H1 (cell line): Measurements from ENCODE around the gene SVEP1. TPM values are rescaled to one million over a fixed set of nuclear protein-coding genes. Genes with fewer than 3 reads are reported as not detected.
A peak's percentile ranks its signal among the peaks of the same experiment; 100 is the strongest.

Experiments
- RAD21 ChIP-seq, 2 experiments: IDR thresholded peaks in 1 of 2; conservative IDR thresholded peaks in 1 of 2; 2 replicates each; pipeline ENCODE4 v1.6.1; 2011; ENCODE audit warnings: low read depth in 2 of 2, low read length in 2 of 2, improper control_type of control experiment in 1 of 2, inconsistent platforms in 1 of 2, mild to moderate bottlenecking in 1 of 2, moderate library complexity in 1 of 2
- polyA plus RNA-seq, 7 experiments: library from polyadenylated mRNA; depleted of rRNA in 3 of 7; stranded (reverse) in 5 of 7; unstranded in 2 of 7; fragments of >200 nt in 5 of 7; fragments of 200-250 nt in 2 of 7; gene quantifications; 1 replicate in 5 of 7; 2 replicates in 1 of 7; 4 replicates in 1 of 7; pipeline versions ENCODE4 v1.2.1 to v1.2.3, GENCODE V29; 2011 to 2013; ENCODE audit warnings: missing spikeins in 2 of 7, mixed read lengths in 2 of 7
- total RNA-seq: library from RNA; stranded (reverse); fragmentation: NEBNext Ultra II Directional; extraction: Animal tissue kit (Norgen Biotek cat#: 25700); gene quantifications from 2 replicates; pipeline ENCODE4 v1.2.1, GENCODE V29; 2021
- TF ChIP-seq, protein P1 (sequence below): IDR thresholded peaks from 2 replicates; pipeline ENCODE4 v1.6.1; 2011; ENCODE audit warnings: low read depth, mild to moderate bottlenecking, low read length; ENCODE audit not compliant: insufficient read depth
- TF ChIP-seq, protein P2 (sequence below), 3 experiments: IDR thresholded peaks; 1 replicate in 2 of 3; 2 replicates in 1 of 3; pipeline versions ENCODE4 v1.5.1 to v1.6.1; 2011; ENCODE audit warnings: low read length in 3 of 3, mild to moderate bottlenecking in 3 of 3, inconsistent platforms in 2 of 3, low read depth in 1 of 3, moderate library complexity in 1 of 3; ENCODE audit not compliant: insufficient read depth in 1 of 3; ENCODE audit errors: control extremely low read depth in 1 of 3

The SVEP1 gene
- total and polyA plus RNA-seq, 2 of the 8 experiments (the other 6 are each of a cell fraction or from before 2014, with no cell fraction given): 0.11 to 0.37 TPM

DNA sequence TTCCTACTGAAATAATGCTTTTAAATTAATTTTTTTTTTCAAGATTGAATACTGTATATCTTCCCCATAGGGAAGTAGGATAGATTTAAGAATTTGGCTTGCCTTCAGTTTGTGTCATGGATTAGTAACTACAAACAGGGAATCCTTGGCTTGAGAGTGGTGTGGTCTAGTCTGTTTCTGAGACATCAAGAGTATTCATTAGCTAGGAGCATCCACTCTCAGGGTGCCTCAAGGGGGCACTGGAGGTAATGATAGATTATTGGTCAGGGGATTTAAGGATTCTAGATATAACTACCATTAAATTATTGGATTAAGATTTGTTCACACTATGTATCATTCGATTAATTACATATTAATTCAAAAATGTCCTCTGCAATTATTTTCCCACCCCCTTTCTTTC lies 150.1 kb downstream of the SVEP1 start (continued):
- TF ChIP-seq, protein P1, sequence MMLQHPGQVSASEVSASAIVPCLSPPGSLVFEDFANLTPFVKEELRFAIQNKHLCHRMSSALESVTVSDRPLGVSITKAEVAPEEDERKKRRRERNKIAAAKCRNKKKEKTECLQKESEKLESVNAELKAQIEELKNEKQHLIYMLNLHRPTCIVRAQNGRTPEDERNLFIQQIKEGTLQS: no peak
- peak in 1 of 2 experiments; percentile 15; a peak in 1 of 4 replicates for TF ChIP-seq RAD21 (IDR thresholded peaks at IDR 0.05 in 1 of 2, conservative IDR thresholded peaks at IDR 0.05 in 1 of 2; ENCODE audit: low read depth in 2 of 2, low read length in 2 of 2)
- TF ChIP-seq, protein P2, sequence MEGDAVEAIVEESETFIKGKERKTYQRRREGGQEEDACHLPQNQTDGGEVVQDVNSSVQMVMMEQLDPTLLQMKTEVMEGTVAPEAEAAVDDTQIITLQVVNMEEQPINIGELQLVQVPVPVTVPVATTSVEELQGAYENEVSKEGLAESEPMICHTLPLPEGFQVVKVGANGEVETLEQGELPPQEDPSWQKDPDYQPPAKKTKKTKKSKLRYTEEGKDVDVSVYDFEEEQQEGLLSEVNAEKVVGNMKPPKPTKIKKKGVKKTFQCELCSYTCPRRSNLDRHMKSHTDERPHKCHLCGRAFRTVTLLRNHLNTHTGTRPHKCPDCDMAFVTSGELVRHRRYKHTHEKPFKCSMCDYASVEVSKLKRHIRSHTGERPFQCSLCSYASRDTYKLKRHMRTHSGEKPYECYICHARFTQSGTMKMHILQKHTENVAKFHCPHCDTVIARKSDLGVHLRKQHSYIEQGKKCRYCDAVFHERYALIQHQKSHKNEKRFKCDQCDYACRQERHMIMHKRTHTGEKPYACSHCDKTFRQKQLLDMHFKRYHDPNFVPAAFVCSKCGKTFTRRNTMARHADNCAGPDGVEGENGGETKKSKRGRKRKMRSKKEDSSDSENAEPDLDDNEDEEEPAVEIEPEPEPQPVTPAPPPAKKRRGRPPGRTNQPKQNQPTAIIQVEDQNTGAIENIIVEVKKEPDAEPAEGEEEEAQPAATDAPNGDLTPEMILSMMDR (IDR thresholded peaks at IDR 0.05; ENCODE audit: control extremely low read depth in 1 of 3, insufficient read depth in 1 of 3, low read depth in 1 of 3, low read length in 3 of 3): peak in 1 of 3 experiments; percentile 26; a peak in 2 of 4 replicates
